ENCODE measurements around the gene CLDN18. TPM values are rescaled to one million over a fixed set of nuclear protein-coding genes. Genes with fewer than 3 reads are reported as not detected.

CLDN18 gene
- total and polyA plus RNA-seq, 4 donors: 31.4 to 316 (median 116) TPM

DNA sequence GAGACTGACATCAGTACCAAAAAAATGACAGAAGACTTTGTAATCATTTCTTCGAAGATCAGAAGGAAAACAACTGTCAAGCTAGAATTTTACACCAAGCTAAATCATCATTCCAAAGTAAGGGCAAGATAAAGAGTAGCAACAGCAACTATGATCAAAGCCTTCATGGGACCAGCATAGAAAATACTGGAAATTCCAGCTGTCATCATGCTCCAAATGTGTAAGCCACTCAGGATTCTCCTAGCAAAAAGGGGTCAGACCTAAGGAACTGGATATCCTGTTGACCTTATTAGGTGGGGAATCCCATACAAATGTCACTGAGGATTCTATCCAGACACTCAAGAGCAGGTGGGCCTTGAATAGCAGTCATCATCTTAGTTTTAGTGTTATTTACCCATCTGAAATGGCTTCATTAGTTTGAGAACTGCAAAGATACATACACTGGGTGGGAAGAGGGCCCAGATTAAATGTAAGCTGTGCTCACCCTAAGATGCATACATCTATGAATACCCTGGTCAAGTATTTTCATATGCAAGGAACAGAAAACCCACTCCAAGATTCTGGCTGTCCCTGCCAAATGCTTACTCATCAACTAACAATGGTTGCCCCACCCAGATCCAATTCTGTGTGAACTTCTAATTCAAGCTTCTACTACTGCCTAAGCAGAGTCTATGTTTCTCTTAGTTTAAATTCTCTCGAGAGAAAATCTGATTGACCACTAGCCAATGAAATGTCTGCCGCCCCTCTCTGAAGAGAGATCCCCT is 33.5 kb downstream of the CLDN18 start:
- ATAC-seq (ENCODE audit: insufficient read depth, low FRiP score) (peak; percentile 23), DNase-seq (no peak)
- no peaks in the 10 kb centered on the region for H3K9me3 ChIP-seq (ENCODE audit: control insufficient read depth in 4 of 4, insufficient read depth in 3 of 4, low read length in 3 of 4)
- H3K27me3 ChIP-seq (ENCODE audit: control insufficient read depth in 3 of 3, insufficient read depth in 3 of 3, low read length in 2 of 3): no peaks in the 10 kb centered on the region
- H3K36me3 ChIP-seq (ENCODE audit: control insufficient read depth in 4 of 4, insufficient read depth in 4 of 4, low read length in 4 of 4): no peaks in the 10 kb centered on the region
- peaks cover 0 to 3% (median 0%) of the 10 kb centered on the region in 5 donors for H3K4me1 ChIP-seq (ENCODE audit: control insufficient read depth in 5 of 5, insufficient read depth in 5 of 5, low read length in 5 of 5)
- H3K4me3 ChIP-seq: no peak overlapping the region
- TF ChIP-seq CTCF (IDR thresholded peaks at IDR 0.05; ENCODE audit: control extremely low read depth, extremely low read depth): no peak
- no peak overlapping the region for H3K27ac ChIP-seq (ENCODE audit: low read depth in 1 of 2, low read length in 1 of 2)
- H3K9ac ChIP-seq (ENCODE audit: insufficient read depth in 1 of 2, low read length in 2 of 2): no peak overlapping the region
- WGBS, 2 donors: 77 to 90% methylated on average over 3 of the region's 3 CpGs

DNA sequence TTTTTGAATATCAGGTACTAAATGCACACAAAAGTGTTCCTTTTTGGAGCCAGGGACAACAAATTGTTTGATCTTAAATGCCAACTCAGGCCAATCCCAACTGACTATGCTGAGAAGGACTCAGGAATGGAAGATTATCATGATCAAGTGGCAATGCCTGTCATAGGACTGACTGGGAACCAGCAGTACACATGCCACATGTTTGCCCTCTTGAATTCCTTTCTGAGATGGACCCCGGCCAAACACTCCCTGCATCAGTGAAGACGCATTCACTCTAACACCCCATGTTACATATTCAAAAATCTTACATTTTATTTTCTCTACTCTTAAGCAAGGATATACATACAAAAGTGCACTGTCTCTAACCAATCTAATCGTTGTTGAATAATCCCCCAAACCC is 36.1 kb downstream of the CLDN18 start:
- TF ChIP-seq CTCF (IDR thresholded peaks at IDR 0.05; ENCODE audit: control extremely low read depth, extremely low read depth): no peak
- ATAC-seq (ENCODE audit: insufficient read depth, low FRiP score): no peak
- Histone ChIP-seq H3K27ac (ENCODE audit: low read depth in 1 of 2, low read length in 1 of 2) (no peak overlapping the region), H3K9ac (ENCODE audit: insufficient read depth in 1 of 2, low read length in 2 of 2) (no peak overlapping the region), H3K9me3 (ENCODE audit: control insufficient read depth in 4 of 4, insufficient read depth in 3 of 4, low read length in 3 of 4) (no peaks in the 10 kb centered on the region), H3K4me1 (ENCODE audit: control insufficient read depth in 5 of 5, insufficient read depth in 5 of 5, low read length in 5 of 5) (peaks cover 0 to 3% (median 0%) of the 10 kb centered on the region in 5 donors), H3K4me3 (no peak overlapping the region), H3K27me3 (ENCODE audit: control insufficient read depth in 3 of 3, insufficient read depth in 3 of 3, low read length in 2 of 3) (no peaks in the 10 kb centered on the region), H3K36me3 (ENCODE audit: control insufficient read depth in 4 of 4, insufficient read depth in 4 of 4, low read length in 4 of 4) (peaks cover 0 to 7% (median 0%) of the 10 kb centered on the region in 4 donors)
- 69 to 91% methylated on average over 3 of the region's 3 CpGs for WGBS, 2 donors
- peak in 1 of 3 donors; percentile 19 for DNase-seq

DNA sequence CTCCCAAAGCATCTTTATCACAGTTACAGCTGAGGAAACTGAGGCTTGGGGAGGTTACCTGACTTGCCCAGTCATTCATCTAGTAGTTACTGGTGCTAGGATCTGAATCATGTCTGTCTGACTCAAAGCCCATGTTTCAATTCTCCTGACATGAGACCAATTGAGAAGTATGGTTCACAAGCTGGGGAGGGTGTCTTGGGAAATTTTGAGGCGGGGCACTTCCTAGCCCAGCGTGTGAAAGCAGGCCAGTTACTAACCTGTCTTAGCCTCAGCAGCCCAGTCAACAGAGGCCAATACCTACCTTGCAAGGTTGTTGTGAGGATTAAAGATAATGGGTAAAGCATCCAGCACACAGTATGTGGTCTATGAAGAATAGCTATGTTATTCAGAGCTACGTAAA is 37.0 kb downstream of the CLDN18 start:
- peaks cover 0 to 3% (median 0%) of the 10 kb centered on the region in 5 donors for H3K4me1 ChIP-seq (ENCODE audit: control insufficient read depth in 5 of 5, insufficient read depth in 5 of 5, low read length in 5 of 5)
- DNase-seq: no peak
- H3K27me3 ChIP-seq (ENCODE audit: control insufficient read depth in 3 of 3, insufficient read depth in 3 of 3, low read length in 2 of 3): no peaks in the 10 kb centered on the region
- no peaks in the 10 kb centered on the region for H3K9me3 ChIP-seq (ENCODE audit: control insufficient read depth in 4 of 4, insufficient read depth in 3 of 4, low read length in 3 of 4)
- H3K27ac ChIP-seq (ENCODE audit: low read depth in 1 of 2, low read length in 1 of 2): no peak overlapping the region
- no peak for TF ChIP-seq CTCF (IDR thresholded peaks at IDR 0.05; ENCODE audit: control extremely low read depth, extremely low read depth)
- H3K36me3 ChIP-seq (ENCODE audit: control insufficient read depth in 4 of 4, insufficient read depth in 4 of 4, low read length in 4 of 4): peaks cover 0 to 9% (median 0%) of the 10 kb centered on the region in 4 donors
- WGBS, 2 donors: 52 to 77% methylated on average over 3 of the region's 3 CpGs
- H3K4me3 ChIP-seq: no peak overlapping the region
- ATAC-seq (ENCODE audit: insufficient read depth, low FRiP score): no peak
- H3K9ac ChIP-seq (ENCODE audit: insufficient read depth in 1 of 2, low read length in 2 of 2): no peak overlapping the region

Measured in lung (tissue), 12 donors.